ENCODE results near the gene ACRBP. TPM values are rescaled to one million over a fixed set of nuclear protein-coding genes. Genes with fewer than 3 reads are reported as not detected.

Gene ACRBP
- total RNA-seq, 1 experiment from 2014 or later, result 4.2 TPM

GRCh38 chr12:6614513-6615172 lies 32.6 kb downstream of the ACRBP start:
- no peaks in the 10 kb centered on the region for H3K79me2 ChIP-seq (ENCODE audit: low read depth)
- no peaks in the 10 kb centered on the region for H4K20me1 ChIP-seq (ENCODE audit: insufficient read depth)
- H3K9me2 ChIP-seq (ENCODE audit: insufficient read depth), result no peaks in the 10 kb centered on the region
- no peaks in the 10 kb centered on the region for H3K9me3 ChIP-seq (ENCODE audit: insufficient read depth, low read depth)
- no peak overlapping the region; the same call in 1 of the 2 replicates for H3K4me3 ChIP-seq
- H2AFZ ChIP-seq, result peak overlapping the region; percentile 54; the same call in 1 of the 2 replicates
- H3K4me1 ChIP-seq (replicated peaks; ENCODE audit: insufficient read depth), result peaks cover 34% of the 10 kb centered on the region
- CTCF ChIA-PET, result interaction anchor here (0.5 to 1.5 kb wide), 7 partner anchors 70 to 311 kb away, joined by 3 to 18 read pairs (median 4); partner anchors contain the start of gene PTMS
- intact Hi-C loops (cut with micrococcal nuclease; ENCODE audit: unreplicated experiment), result loop anchor here (10.0 kb wide), 1 partner anchor 350 kb away; no protein-coding TSS in a partner anchor
- H3K4me2 ChIP-seq, result peak overlapping the region; percentile 53; the same call in 1 of the 2 replicates
- TF ChIP-seq, protein P1, sequence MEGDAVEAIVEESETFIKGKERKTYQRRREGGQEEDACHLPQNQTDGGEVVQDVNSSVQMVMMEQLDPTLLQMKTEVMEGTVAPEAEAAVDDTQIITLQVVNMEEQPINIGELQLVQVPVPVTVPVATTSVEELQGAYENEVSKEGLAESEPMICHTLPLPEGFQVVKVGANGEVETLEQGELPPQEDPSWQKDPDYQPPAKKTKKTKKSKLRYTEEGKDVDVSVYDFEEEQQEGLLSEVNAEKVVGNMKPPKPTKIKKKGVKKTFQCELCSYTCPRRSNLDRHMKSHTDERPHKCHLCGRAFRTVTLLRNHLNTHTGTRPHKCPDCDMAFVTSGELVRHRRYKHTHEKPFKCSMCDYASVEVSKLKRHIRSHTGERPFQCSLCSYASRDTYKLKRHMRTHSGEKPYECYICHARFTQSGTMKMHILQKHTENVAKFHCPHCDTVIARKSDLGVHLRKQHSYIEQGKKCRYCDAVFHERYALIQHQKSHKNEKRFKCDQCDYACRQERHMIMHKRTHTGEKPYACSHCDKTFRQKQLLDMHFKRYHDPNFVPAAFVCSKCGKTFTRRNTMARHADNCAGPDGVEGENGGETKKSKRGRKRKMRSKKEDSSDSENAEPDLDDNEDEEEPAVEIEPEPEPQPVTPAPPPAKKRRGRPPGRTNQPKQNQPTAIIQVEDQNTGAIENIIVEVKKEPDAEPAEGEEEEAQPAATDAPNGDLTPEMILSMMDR (conservative IDR thresholded peaks at IDR 0.05), result no peak; the same call in 1 of the 2 replicates
- no peak for TF ChIP-seq EZH2 (IDR thresholded peaks at IDR 0.05; ENCODE audit: low read depth)
- peaks cover 50% of the 10 kb centered on the region for H3F3A ChIP-seq (ENCODE audit: insufficient read depth, low read depth)
- DNase-seq, result no peak
- no peaks in the 10 kb centered on the region for H3K36me3 ChIP-seq (ENCODE audit: low read depth)
- peak overlapping the region; percentile 51 for H3K27ac ChIP-seq
- H3K27me3 ChIP-seq (ENCODE audit: insufficient read depth, low read depth), result no peaks in the 10 kb centered on the region
- TSS peak; percentile 67 for BruUV-seq (replicated peaks)
- POLR2A ChIA-PET (ENCODE audit: unreplicated experiment), result interaction anchor here (0.7 to 1.9 kb wide), 4 partner anchors 21 to 238 kb away, joined by 3 to 60 read pairs (median 8); partner anchors contain the start of genes CDCA3, LPAR5, PTMS and USP5

- TF ChIP-seq, protein P1 (conservative IDR thresholded peaks at IDR 0.05), result no peak
- H3K36me3 ChIP-seq (ENCODE audit: low read depth), result no peaks in the 10 kb centered on the region
- CTCF ChIA-PET, result interaction anchor here (0.5 to 1.5 kb wide), 9 partner anchors 11 to 312 kb away, joined by 3 to 18 read pairs (median 5); partner anchors contain the start of genes PTMS and SPSB2
- peaks cover 53% of the 10 kb centered on the region for H3F3A ChIP-seq (ENCODE audit: insufficient read depth, low read depth)
- H3K9me3 ChIP-seq (ENCODE audit: insufficient read depth, low read depth), result no peaks in the 10 kb centered on the region
- H3K4me2 ChIP-seq, result peak overlapping the region; percentile 53
- peak overlapping the region; percentile 8; the same call in 1 of the 2 replicates for H3K4me3 ChIP-seq
- BruUV-seq (replicated peaks), result no TSS peak
- peaks cover 34% of the 10 kb centered on the region for H3K4me1 ChIP-seq (replicated peaks; ENCODE audit: insufficient read depth)
- no peaks in the 10 kb centered on the region for H3K9me2 ChIP-seq (ENCODE audit: insufficient read depth)
- H4K20me1 ChIP-seq (ENCODE audit: insufficient read depth), result no peaks in the 10 kb centered on the region
- intact Hi-C loops (cut with micrococcal nuclease; ENCODE audit: unreplicated experiment), result loop anchor here (1.0 to 10.0 kb wide), 6 partner anchors 49 to 351 kb away; partner anchors contain the start of genes ING4, USP5 and ZNF384
- POLR2A ChIA-PET (ENCODE audit: unreplicated experiment), result interaction anchor here (0.5 to 1.9 kb wide), 16 partner anchors 11 to 291 kb away, joined by 3 to 60 read pairs (median 6); partner anchors contain the start of genes CDCA3, GAPDH, LPAR5 and MLF2
- H2AFZ ChIP-seq, result peak overlapping the region; percentile 54
- no peaks in the 10 kb centered on the region for H3K79me2 ChIP-seq (ENCODE audit: low read depth)
- H3K27ac ChIP-seq, result peak overlapping the region; percentile 51
- no peaks in the 10 kb centered on the region for H3K27me3 ChIP-seq (ENCODE audit: insufficient read depth, low read depth)
- DNase-seq, result peak; percentile 91 to 97
These were observed 33.3 kb downstream of the ACRBP start for GRCh38 chr12:6613776-6614512.

Measured in PC-9 (cell line).